ENCODE results near the gene SLC8A2. TPM values are rescaled to one million over a fixed set of nuclear protein-coding genes. Genes with fewer than 3 reads are reported as not detected.

The SLC8A2 gene
- total and polyA plus RNA-seq, 8 donors, result 0.06 to 0.34 (median 0.20) TPM; not detected in 1

DNA sequence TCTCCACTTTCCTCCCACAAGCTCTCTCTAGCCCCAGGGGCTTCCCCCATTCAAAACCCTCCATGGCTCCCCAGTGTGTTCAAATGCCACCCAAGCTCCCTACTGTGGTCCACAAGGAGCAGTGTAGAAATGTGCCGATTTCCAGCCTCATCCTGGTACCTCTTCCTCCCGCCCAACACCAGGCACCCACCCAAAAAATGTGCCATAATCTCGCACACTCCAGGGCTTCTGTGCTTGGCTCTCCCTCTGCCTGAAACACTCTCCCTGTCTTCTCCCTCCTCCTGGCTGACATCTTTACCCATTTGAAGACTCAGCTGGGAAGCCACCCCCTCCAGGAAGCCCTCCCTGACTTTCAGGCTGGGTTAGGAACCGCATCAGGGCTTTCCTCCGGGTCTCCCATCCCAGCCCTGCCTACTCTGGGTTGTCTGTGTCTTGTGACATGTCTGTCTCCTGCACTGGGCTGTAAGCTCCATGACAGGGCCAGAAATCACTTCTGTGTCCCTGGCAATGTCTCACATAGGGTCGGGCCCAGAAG, 35.7 kb downstream of the SLC8A2 start:
- intact Hi-C loops (cut with DNase I), result loop anchor here (5.0 to 10.0 kb wide), 2 partner anchors 266 to 269 kb away; no protein-coding TSS in a partner anchor
- DNase-seq, result no peak
- Histone ChIP-seq H3K4me3 (no peak overlapping the region), H3K4me1 (peaks cover 0 to 3% of the 10 kb centered on the region in 2 donors), H3K9me3 (no peaks in the 10 kb centered on the region), H3K27me3 (peaks cover 9 to 89% of the 10 kb centered on the region in 2 donors), H3K36me3 (no peaks in the 10 kb centered on the region), H3K27ac (no peak overlapping the region)
- ATAC-seq, result no peak
- TF ChIP-seq, protein P1, sequence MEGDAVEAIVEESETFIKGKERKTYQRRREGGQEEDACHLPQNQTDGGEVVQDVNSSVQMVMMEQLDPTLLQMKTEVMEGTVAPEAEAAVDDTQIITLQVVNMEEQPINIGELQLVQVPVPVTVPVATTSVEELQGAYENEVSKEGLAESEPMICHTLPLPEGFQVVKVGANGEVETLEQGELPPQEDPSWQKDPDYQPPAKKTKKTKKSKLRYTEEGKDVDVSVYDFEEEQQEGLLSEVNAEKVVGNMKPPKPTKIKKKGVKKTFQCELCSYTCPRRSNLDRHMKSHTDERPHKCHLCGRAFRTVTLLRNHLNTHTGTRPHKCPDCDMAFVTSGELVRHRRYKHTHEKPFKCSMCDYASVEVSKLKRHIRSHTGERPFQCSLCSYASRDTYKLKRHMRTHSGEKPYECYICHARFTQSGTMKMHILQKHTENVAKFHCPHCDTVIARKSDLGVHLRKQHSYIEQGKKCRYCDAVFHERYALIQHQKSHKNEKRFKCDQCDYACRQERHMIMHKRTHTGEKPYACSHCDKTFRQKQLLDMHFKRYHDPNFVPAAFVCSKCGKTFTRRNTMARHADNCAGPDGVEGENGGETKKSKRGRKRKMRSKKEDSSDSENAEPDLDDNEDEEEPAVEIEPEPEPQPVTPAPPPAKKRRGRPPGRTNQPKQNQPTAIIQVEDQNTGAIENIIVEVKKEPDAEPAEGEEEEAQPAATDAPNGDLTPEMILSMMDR (IDR thresholded peaks at IDR 0.05), result no peak

DNA sequence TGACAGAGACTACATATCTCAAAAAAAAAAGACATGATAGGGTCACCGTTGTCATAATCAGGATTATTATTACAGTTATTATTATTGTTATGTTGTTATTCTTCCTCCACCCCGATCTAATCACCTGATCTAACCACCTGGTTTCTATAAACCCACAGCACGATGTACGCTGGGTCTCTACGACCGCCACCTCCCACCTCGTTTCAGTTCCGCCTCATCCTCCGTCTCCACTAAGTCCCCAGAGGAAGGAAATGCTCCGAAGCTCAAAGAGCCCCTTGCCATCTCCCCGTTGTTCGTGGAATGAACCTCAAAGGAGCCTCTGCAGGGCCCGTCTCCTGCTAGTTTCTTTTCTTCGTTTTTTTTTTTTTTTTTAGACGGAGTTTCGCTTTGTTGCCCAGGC, 36.5 kb downstream of the SLC8A2 start:
- Histone ChIP-seq H3K27me3 (peaks cover 15 to 92% of the 10 kb centered on the region in 2 donors), H3K4me3 (no peak overlapping the region), H3K9me3 (no peaks in the 10 kb centered on the region), H3K36me3 (no peaks in the 10 kb centered on the region), H3K4me1 (peaks cover 3 to 6% of the 10 kb centered on the region in 2 donors), H3K27ac (no peak overlapping the region)
- intact Hi-C loops (cut with DNase I), result loop anchor here (5.0 to 10.0 kb wide), 2 partner anchors 267 to 270 kb away; no protein-coding TSS in a partner anchor
- ATAC-seq (no peak), DNase-seq (no peak)
- TF ChIP-seq, protein P1 (IDR thresholded peaks at IDR 0.05), result no peak

DNA sequence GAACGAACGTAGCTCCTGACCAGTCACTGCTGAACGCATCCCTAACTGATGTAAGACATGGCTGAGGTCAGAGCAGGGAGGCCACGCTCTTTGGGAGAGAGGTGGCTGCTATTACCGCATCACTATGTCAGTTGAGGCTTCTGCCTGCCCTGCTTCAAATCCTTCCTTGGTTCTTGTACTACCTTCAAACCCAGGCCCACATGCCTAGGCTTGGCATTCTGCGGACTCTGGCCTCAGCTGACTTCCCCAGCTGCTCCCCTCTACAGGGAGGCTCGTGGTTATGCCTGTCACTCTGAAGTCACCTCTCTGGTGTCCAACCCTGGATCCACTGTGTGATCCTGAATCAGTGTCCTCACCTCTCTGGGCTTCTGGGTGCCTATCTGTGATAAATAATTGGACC, 37.6 kb downstream of the SLC8A2 start:
- Histone ChIP-seq H3K4me3 (no peak overlapping the region), H3K9me3 (no peaks in the 10 kb centered on the region), H3K36me3 (no peaks in the 10 kb centered on the region), H3K27ac (no peak overlapping the region), H3K4me1 (peaks cover 6 to 11% of the 10 kb centered on the region in 2 donors), H3K27me3 (peaks cover 20 to 100% of the 10 kb centered on the region in 2 donors)
- ATAC-seq (no peak), DNase-seq (no peak)
- TF ChIP-seq, protein P1 (IDR thresholded peaks at IDR 0.05), result no peak
- intact Hi-C loops (cut with DNase I), result loop anchor here in 1 of 2 donors (10.0 kb wide), 1 partner anchor 271 kb away; no protein-coding TSS in a partner anchor

DNA sequence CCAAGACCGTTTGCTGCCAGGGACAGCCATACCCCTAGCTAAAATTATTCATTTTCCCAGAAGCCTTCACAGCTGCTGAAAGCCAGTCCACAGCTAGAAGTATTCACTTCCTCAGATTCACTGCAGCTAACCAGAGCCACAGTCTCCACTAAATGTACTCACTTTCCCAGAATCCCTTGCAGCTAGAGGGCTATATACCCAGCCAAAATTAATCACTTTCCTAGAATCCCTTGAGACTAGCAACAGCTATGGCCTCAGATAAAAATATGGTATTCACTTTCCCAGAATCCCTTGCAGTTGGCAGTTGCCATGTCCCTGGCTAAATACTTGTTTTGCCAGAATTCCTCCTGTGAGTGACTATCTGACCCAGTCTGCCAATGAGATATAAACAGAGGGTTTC, 38.6 kb downstream of the SLC8A2 start:
- no peak overlapping the region for H3K27ac ChIP-seq
- H3K4me1 ChIP-seq, result peaks cover 13 to 19% of the 10 kb centered on the region in 2 donors
- no peaks in the 10 kb centered on the region for H3K9me3 ChIP-seq
- H3K36me3 ChIP-seq, result no peaks in the 10 kb centered on the region
- H3K4me3 ChIP-seq, result no peak overlapping the region
- ATAC-seq (no peak), DNase-seq (no peak)
- intact Hi-C loops (cut with DNase I), result loop anchor here in 1 of 2 donors (10.0 kb wide), 1 partner anchor 272 kb away; no protein-coding TSS in a partner anchor
- peaks cover 20 to 100% of the 10 kb centered on the region in 2 donors for H3K27me3 ChIP-seq
- TF ChIP-seq, protein P1 (IDR thresholded peaks at IDR 0.05), result no peak

DNA sequence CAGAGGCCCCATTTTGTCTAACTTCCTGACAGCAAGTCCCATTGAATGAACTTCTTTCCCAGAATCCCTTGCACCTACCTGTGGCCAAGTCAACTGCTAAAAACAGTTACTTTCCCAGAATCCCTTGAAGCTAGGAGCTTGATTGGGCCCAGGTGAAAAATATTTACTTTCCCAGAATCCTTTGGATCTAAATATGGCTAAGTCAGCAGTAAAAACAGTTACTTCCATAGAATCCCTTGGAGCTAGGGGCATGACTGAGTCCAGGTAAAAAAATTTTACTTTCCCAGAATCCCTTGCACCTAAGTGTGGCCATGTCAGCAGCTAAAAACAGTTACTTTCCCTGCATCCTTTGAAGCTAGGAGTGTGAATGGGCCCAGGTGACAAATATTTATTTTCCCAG, 39.2 kb downstream of the SLC8A2 start:
- H3K27me3 ChIP-seq, result peaks cover 20 to 100% of the 10 kb centered on the region in 2 donors
- H3K4me3 ChIP-seq, result no peak overlapping the region
- no peak for ATAC-seq
- intact Hi-C loops (cut with DNase I), result loop anchor here in 1 of 2 donors (10.0 kb wide), 1 partner anchor 272 kb away; no protein-coding TSS in a partner anchor
- DNase-seq, result no peak
- peaks cover 14 to 26% of the 10 kb centered on the region in 2 donors for H3K4me1 ChIP-seq
- H3K27ac ChIP-seq, result no peak overlapping the region
- no peaks in the 10 kb centered on the region for H3K9me3 ChIP-seq
- TF ChIP-seq, protein P1 (IDR thresholded peaks at IDR 0.05), result no peak
- no peaks in the 10 kb centered on the region for H3K36me3 ChIP-seq
